Right renal cortex interstitium (tissue), 3 donors: ENCODE measurements around the gene RCN2. TPM values are rescaled to one million over a fixed set of nuclear protein-coding genes. Genes with fewer than 3 reads are reported as not detected.

Experiments
- DNase-seq, 3 donors: peaks; one replicate each; pipeline ENCODE4 v3.0.0-alpha.2; 2013; ENCODE audit warnings: low read depth in 3 of 3, low spot score in 2 of 3
- polyA plus RNA-seq, 3 donors: library from polyadenylated mRNA; unstranded; fragments of 120-200 nt; gene quantifications; one replicate each; pipeline ENCODE4 v1.2.1, GENCODE V29; 2013; ENCODE audit not compliant: insufficient read length in 3 of 3

Gene RCN2
- polyA plus RNA-seq, 3 donors = 216 to 255 (median 238) TPM

GRCh38 chr15:76991741-76992645 lies 60.4 kb downstream of the RCN2 start:
- no peak for DNase-seq

GRCh38 chr15:76993114-76993725 lies 61.7 kb downstream of the RCN2 start:
- no peak for DNase-seq

- no peak for DNase-seq
Observed at GRCh38 chr15:76994001-76994400, 62.5 kb downstream of the RCN2 start.

GRCh38 chr15:76994496-76994895 lies 62.9 kb downstream of the RCN2 start:
- no peak for DNase-seq

- DNase-seq = no peak
Observed at GRCh38 chr15:76994971-76995945, 63.7 kb downstream of the RCN2 start, which contains the start of gene PSTPIP1. PSTPIP1 (plus strand) TSS chr15:76995126; CDS start chr15:76995574, 448 bp downstream.

- no peak for DNase-seq
Observed at GRCh38 chr15:76996076-76996525, 64.6 kb downstream of the RCN2 start.

GRCh38 chr15:76996526-76997401 lies 65.2 kb downstream of the RCN2 start:
- no peak for DNase-seq

- no peak for DNase-seq
Observed at GRCh38 chr15:76998663-76999285, 67.2 kb downstream of the RCN2 start.

GRCh38 chr15:76999996-77000395 lies 68.4 kb downstream of the RCN2 start:
- no peak for DNase-seq

GRCh38 chr15:77001351-77001750 lies 69.8 kb downstream of the RCN2 start:
- DNase-seq = no peak

GRCh38 chr15:77001966-77002365 lies 70.4 kb downstream of the RCN2 start:
- no peak for DNase-seq

- no peak for DNase-seq
Observed at GRCh38 chr15:77002436-77002835, 70.9 kb downstream of the RCN2 start.

- no peak for DNase-seq
Observed at GRCh38 chr15:77002954-77003912, 71.7 kb downstream of the RCN2 start.

Other genes starting within 250 kb of the RCN2 start
- gene SCAPER, start 26.4 kb upstream of the RCN2 start, polyA plus RNA-seq = 10 to 100 TPM; 21.9 to 26.3 (median 25.8) TPM
- under 1 TPM; 0.60 to 0.98 (median 0.79) TPM for gene PSTPIP1, start 63.4 kb downstream of the RCN2 start, polyA plus RNA-seq
- 100 to 1,000 TPM; 519 to 567 (median 532) TPM for gene TSPAN3, start 139.4 kb downstream of the RCN2 start, polyA plus RNA-seq